K562 (cell line): ENCODE data around the gene UNC13A. TPM values are rescaled to one million over a fixed set of nuclear protein-coding genes. Genes with fewer than 3 reads are reported as not detected.

Source experiments
- ARNT ChIP-seq, 2 experiments: fragments of 450-650 bp; IDR thresholded peaks; 2 replicates each; pipeline ENCODE4 v1.6.1; 2016; ENCODE audit warnings: mild to moderate bottlenecking in 1 of 2
- FOS ChIP-seq: IDR thresholded peaks from 3 replicates; pipeline ENCODE4 v1.6.1; 2011; ENCODE audit not compliant: insufficient read length; ENCODE audit errors: extremely low read depth
- JUND ChIP-seq, 2 experiments: IDR thresholded peaks; 2 replicates in 1 of 2; 3 replicates in 1 of 2; pipeline ENCODE4 v1.6.1; 2011; ENCODE audit warnings: borderline replicate concordance in 2 of 2, low read depth in 2 of 2, low read length in 2 of 2, improper control_type of control experiment in 1 of 2, missing biosample characterization in 1 of 2, missing genetic modification characterization in 1 of 2, missing genetic modification reagents in 1 of 2
- KAT8 ChIP-seq: fragments of 450-650 bp; IDR thresholded peaks from 2 replicates; pipeline ENCODE4 v1.6.1; 2016; ENCODE audit warnings: low read depth, mild to moderate bottlenecking
- PML ChIP-seq: IDR thresholded peaks from 2 replicates; pipeline ENCODE4 v1.6.1; 2012; ENCODE audit warnings: low read length, inconsistent platforms
- POLR3G ChIP-seq: IDR thresholded peaks from 2 replicates; pipeline ENCODE4 v1.6.1; 2011; ENCODE audit not compliant: insufficient read length, insufficient replicate concordance; ENCODE audit errors: extremely low read depth
- PPARD ChIP-seq: fragments of 250-450 bp; sonication (Bioruptor Pico); IDR thresholded peaks from 2 replicates; pipeline ENCODE4 v1.8.0; 2022; ENCODE audit warnings: inconsistent platforms, mild to moderate bottlenecking, moderate library complexity
- SETDB1 ChIP-seq: IDR thresholded peaks from one replicate; pipeline ENCODE4 v1.6.1; 2012; ENCODE audit warnings: low read length, control low read depth, inconsistent platforms
- SIRT6 ChIP-seq: IDR thresholded peaks from one replicate; pipeline ENCODE4 v1.6.1; 2012; ENCODE audit warnings: low read depth, mild to moderate bottlenecking, control low read depth, inconsistent platforms, low read length, moderate library complexity
- SIX5 ChIP-seq, 2 experiments: IDR thresholded peaks; 2 replicates each; pipeline ENCODE4 v1.6.1; 2011; ENCODE audit warnings: low read length in 2 of 2, borderline replicate concordance in 1 of 2, low read depth in 1 of 2, mild to moderate bottlenecking in 1 of 2, moderate library complexity in 1 of 2; ENCODE audit not compliant: insufficient read depth in 1 of 2
- SP2 ChIP-seq: IDR thresholded peaks from 2 replicates; pipeline ENCODE4 v1.6.1; 2011; ENCODE audit warnings: mild to moderate bottlenecking, low read depth, low read length, moderate library complexity; ENCODE audit not compliant: poor library complexity, severe bottlenecking; ENCODE audit errors: extremely low read depth
- ZBED1 ChIP-seq: IDR thresholded peaks from 2 replicates; pipeline ENCODE4 v1.6.1; 2014
- ZFP30 ChIP-seq: fragments of 250-450 bp; sonication (Bioruptor Pico); IDR thresholded peaks from 2 replicates; pipeline ENCODE4 v1.8.0; 2022; ENCODE audit warnings: moderate library complexity, mild to moderate bottlenecking, inconsistent platforms, borderline replicate concordance
- ZFX ChIP-seq: sonication (generic); formaldehyde crosslinking; IDR thresholded peaks from 2 replicates; pipeline ENCODE4 v1.8.0; 2022; ENCODE audit warnings: mild to moderate bottlenecking, missing genetic modification reagents, moderate library complexity
- ZZZ3 ChIP-seq: fragments of 450-650 bp; IDR thresholded peaks from 2 replicates; pipeline ENCODE4 v1.6.1; 2016; ENCODE audit warnings: antibody characterized with exemption, mild to moderate bottlenecking, moderate library complexity
- polyA plus RNA-seq, 8 experiments: library from polyadenylated mRNA; depleted of rRNA in 4 of 8; stranded (reverse) in 5 of 8; unstranded in 3 of 8; fragments of >200 nt; fragmentation: Nextera tagmentation in 2 of 8; fragmentation: Illumina TruSeq in 1 of 8; extraction: Ambion mirVana in 2 of 8; extraction: Trizol in 1 of 8; gene quantifications; 2 replicates each; pipeline versions ENCODE4 v1.2.1 to v1.2.3, GENCODE V29; 2011 to 2014; ENCODE audit warnings: inconsistent platforms in 1 of 8, missing spikeins in 1 of 8
- total RNA-seq, 7 experiments: library from RNA; depleted of rRNA in 6 of 7; stranded (reverse); fragments of >200 nt in 6 of 7; fragmentation: Illumina TruSeq in 2 of 7; extraction: Trizol in 2 of 7; gene quantifications; 2 replicates each; pipeline versions ENCODE4 v1.2.1 to v1.2.3, GENCODE V29; 2011 to 2021; ENCODE audit warnings: low replicate concordance in 1 of 7
- TF ChIP-seq, protein P1 (sequence below): sonication (generic); formaldehyde crosslinking; IDR thresholded peaks from 2 replicates; pipeline ENCODE4 v1.8.0; 2022; ENCODE audit warnings: mild to moderate bottlenecking, missing genetic modification reagents
- TF ChIP-seq, protein P2 (sequence below): fragments of 250-450 bp; sonication (Bioruptor Pico); IDR thresholded peaks from 2 replicates; pipeline ENCODE4 v1.4.0; 2020; ENCODE audit warnings: mild to moderate bottlenecking
- TF ChIP-seq, protein P3 (sequence below): fragments of 450-650 bp; IDR thresholded peaks from 2 replicates; pipeline ENCODE4 v1.6.1; 2016

Gene UNC13A
- total and polyA plus RNA-seq, 9 of the 15 experiments (the other 6 are each of a cell fraction or from before 2014, with no cell fraction given), result 0.03 to 1.0 (median 0.25) TPM

- TF ChIP-seq, protein P1, sequence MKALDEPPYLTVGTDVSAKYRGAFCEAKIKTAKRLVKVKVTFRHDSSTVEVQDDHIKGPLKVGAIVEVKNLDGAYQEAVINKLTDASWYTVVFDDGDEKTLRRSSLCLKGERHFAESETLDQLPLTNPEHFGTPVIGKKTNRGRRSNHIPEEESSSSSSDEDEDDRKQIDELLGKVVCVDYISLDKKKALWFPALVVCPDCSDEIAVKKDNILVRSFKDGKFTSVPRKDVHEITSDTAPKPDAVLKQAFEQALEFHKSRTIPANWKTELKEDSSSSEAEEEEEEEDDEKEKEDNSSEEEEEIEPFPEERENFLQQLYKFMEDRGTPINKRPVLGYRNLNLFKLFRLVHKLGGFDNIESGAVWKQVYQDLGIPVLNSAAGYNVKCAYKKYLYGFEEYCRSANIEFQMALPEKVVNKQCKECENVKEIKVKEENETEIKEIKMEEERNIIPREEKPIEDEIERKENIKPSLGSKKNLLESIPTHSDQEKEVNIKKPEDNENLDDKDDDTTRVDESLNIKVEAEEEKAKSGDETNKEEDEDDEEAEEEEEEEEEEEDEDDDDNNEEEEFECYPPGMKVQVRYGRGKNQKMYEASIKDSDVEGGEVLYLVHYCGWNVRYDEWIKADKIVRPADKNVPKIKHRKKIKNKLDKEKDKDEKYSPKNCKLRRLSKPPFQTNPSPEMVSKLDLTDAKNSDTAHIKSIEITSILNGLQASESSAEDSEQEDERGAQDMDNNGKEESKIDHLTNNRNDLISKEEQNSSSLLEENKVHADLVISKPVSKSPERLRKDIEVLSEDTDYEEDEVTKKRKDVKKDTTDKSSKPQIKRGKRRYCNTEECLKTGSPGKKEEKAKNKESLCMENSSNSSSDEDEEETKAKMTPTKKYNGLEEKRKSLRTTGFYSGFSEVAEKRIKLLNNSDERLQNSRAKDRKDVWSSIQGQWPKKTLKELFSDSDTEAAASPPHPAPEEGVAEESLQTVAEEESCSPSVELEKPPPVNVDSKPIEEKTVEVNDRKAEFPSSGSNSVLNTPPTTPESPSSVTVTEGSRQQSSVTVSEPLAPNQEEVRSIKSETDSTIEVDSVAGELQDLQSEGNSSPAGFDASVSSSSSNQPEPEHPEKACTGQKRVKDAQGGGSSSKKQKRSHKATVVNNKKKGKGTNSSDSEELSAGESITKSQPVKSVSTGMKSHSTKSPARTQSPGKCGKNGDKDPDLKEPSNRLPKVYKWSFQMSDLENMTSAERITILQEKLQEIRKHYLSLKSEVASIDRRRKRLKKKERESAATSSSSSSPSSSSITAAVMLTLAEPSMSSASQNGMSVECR (CRISPR knock-in tag), result no peak
- TF ChIP-seq, protein P2, sequence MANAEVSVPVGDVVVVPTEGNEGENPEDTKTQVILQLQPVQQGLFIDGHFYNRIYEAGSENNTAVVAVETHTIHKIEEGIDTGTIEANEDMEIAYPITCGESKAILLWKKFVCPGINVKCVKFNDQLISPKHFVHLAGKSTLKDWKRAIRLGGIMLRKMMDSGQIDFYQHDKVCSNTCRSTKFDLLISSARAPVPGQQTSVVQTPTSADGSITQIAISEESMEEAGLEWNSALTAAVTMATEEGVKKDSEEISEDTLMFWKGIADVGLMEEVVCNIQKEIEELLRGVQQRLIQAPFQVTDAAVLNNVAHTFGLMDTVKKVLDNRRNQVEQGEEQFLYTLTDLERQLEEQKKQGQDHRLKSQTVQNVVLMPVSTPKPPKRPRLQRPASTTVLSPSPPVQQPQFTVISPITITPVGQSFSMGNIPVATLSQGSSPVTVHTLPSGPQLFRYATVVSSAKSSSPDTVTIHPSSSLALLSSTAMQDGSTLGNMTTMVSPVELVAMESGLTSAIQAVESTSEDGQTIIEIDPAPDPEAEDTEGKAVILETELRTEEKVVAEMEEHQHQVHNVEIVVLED, result 0 out of 2 replicates have a peak, but pooled peaks have one; percentile 14
- TF ChIP-seq ZFX (CRISPR knock-in tag) (0 out of 2 replicates have a peak, but pooled peaks have one; percentile 4), ARNT (IDR thresholded peaks at IDR 0.05) (peak in 1 of 2 experiments; percentile 65; a peak in 1 of 4 replicates), SETDB1 (no peak), PML (peak; percentile 65; the same call in 1 of the 2 replicates), ZFP30 (0 out of 2 replicates have a peak, but pooled peaks have one; percentile 15), FOS (peak; percentile 71), KAT8 (no peak), POLR3G (no peak), SP2 (peak; percentile 43), SIX5 (IDR thresholded peaks at IDR 0.05; ENCODE audit: borderline replicate concordance in 1 of 2, insufficient read depth in 1 of 2, low read depth in 1 of 2, low read length in 2 of 2) (no peak), PPARD (CRISPR knock-in tag) (no peak), ZBED1 (no peak), SIRT6 (no peak), JUND (IDR thresholded peaks at IDR 0.05; ENCODE audit: borderline replicate concordance, low read depth, low read length) (peak; percentile 87), JUND (tag; IDR thresholded peaks at IDR 0.05; ENCODE audit: borderline replicate concordance, low read depth, low read length) (peak; percentile 68), ZZZ3 (no peak)
- TF ChIP-seq, protein P3, sequence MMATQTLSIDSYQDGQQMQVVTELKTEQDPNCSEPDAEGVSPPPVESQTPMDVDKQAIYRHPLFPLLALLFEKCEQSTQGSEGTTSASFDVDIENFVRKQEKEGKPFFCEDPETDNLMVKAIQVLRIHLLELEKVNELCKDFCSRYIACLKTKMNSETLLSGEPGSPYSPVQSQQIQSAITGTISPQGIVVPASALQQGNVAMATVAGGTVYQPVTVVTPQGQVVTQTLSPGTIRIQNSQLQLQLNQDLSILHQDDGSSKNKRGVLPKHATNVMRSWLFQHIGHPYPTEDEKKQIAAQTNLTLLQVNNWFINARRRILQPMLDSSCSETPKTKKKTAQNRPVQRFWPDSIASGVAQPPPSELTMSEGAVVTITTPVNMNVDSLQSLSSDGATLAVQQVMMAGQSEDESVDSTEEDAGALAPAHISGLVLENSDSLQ, result peak; percentile 99
These were observed 71.0 kb downstream of the UNC13A start (continued) for GRCh38 chr19:17616961-17617806.
